ENCODE measurements around the gene PIGR.

Gene PIGR

GRCh38 chr1:206922524-206922923, 23.7 kb downstream of the PIGR start:
- no peaks in the 10 kb centered on the region for H3K4me1 ChIP-seq
- in situ Hi-C loops (cut with MboI; ENCODE audit: low sequenced_read_pairs) = no loop called here
- no peak overlapping the region for H3K4me3 ChIP-seq

GRCh38 chr1:206921772-206922265, 24.4 kb downstream of the PIGR start, which contains the start of gene FCMR:
TSS of gene FCMR (minus strand) at chr1:206921941. CDS start at chr1:206921854, 87 bp downstream.
- H3K9me3 ChIP-seq = no peaks in the 10 kb centered on the region
- in situ Hi-C loops (cut with MboI; ENCODE audit: low sequenced_read_pairs) = no loop called here
- H3K36me3 ChIP-seq (replicated peaks) = no peaks in the 10 kb centered on the region
- no peak for DNase-seq (ENCODE audit: low spot score in 2 of 2)
- no peak within 1 kb of the TSS for H3K4me3 ChIP-seq
- H3K27me3 ChIP-seq (ENCODE audit: low read depth) = no peaks in the 10 kb centered on the region
- H3K4me1 ChIP-seq = no peaks in the 10 kb centered on the region

More at GRCh38 chr1:206922524-206922923, 23.7 kb downstream of the PIGR start:
- Histone ChIP-seq H3K27me3 (ENCODE audit: low read depth) (no peaks in the 10 kb centered on the region), H3K36me3 (replicated peaks) (no peaks in the 10 kb centered on the region), H3K9me3 (no peaks in the 10 kb centered on the region)
- no peak for DNase-seq (ENCODE audit: low spot score in 2 of 2)

GRCh38 chr1:206918076-206918475, 28.2 kb downstream of the PIGR start:
- Histone ChIP-seq H3K4me3 (no peak overlapping the region), H3K27me3 (ENCODE audit: low read depth) (peaks cover 6% of the 10 kb centered on the region), H3K9me3 (no peaks in the 10 kb centered on the region), H3K4me1 (no peaks in the 10 kb centered on the region), H3K36me3 (replicated peaks) (no peaks in the 10 kb centered on the region)
- in situ Hi-C loops (cut with MboI; ENCODE audit: low sequenced_read_pairs) = loop anchor here (10.0 kb wide), 1 partner anchor 443 kb away; the partner anchor contains the start of gene IKBKE
- DNase-seq (ENCODE audit: low spot score in 2 of 2) = no peak

GRCh38 chr1:206916000-206916709, 30.1 kb downstream of the PIGR start:
- in situ Hi-C loops (cut with MboI; ENCODE audit: low sequenced_read_pairs) = loop anchor here (10.0 kb wide), 1 partner anchor 441 kb away; the partner anchor contains the start of gene IKBKE
- Histone ChIP-seq H3K9me3 (no peaks in the 10 kb centered on the region), H3K36me3 (replicated peaks) (no peaks in the 10 kb centered on the region), H3K4me1 (no peaks in the 10 kb centered on the region), H3K4me3 (no peak overlapping the region), H3K27me3 (ENCODE audit: low read depth) (peaks cover 11% of the 10 kb centered on the region)
- DNase-seq (ENCODE audit: low spot score in 2 of 2) = no peak

- H3K4me1 ChIP-seq = no peaks in the 10 kb centered on the region
- H3K27me3 ChIP-seq (ENCODE audit: low read depth) = peaks cover 11% of the 10 kb centered on the region
- H3K9me3 ChIP-seq = no peaks in the 10 kb centered on the region
- in situ Hi-C loops (cut with MboI; ENCODE audit: low sequenced_read_pairs) = loop anchor here (10.0 kb wide), 1 partner anchor 440 kb away; the partner anchor contains the start of gene IKBKE
- H3K4me3 ChIP-seq = no peak overlapping the region
- no peaks in the 10 kb centered on the region for H3K36me3 ChIP-seq (replicated peaks)
- no peak for DNase-seq (ENCODE audit: low spot score in 2 of 2)
Observed at GRCh38 chr1:206915030-206915735, 31.1 kb downstream of the PIGR start.

GRCh38 chr1:206913766-206914537, 32.3 kb downstream of the PIGR start:
- in situ Hi-C loops (cut with MboI; ENCODE audit: low sequenced_read_pairs) = loop anchor here (5.0 to 10.0 kb wide), 2 partner anchors 187 to 439 kb away; partner anchors contain the start of gene IKBKE
- no peaks in the 10 kb centered on the region for H3K4me1 ChIP-seq
- H3K9me3 ChIP-seq = no peaks in the 10 kb centered on the region
- DNase-seq (ENCODE audit: low spot score in 2 of 2) = no peak
- H3K27me3 ChIP-seq (ENCODE audit: low read depth) = peaks cover 11% of the 10 kb centered on the region
- no peaks in the 10 kb centered on the region for H3K36me3 ChIP-seq (replicated peaks)
- no peak overlapping the region for H3K4me3 ChIP-seq

- Histone ChIP-seq H3K4me1 (no peaks in the 10 kb centered on the region), H3K4me3 (no peak overlapping the region), H3K9me3 (no peaks in the 10 kb centered on the region), H3K27me3 (ENCODE audit: low read depth) (peaks cover 11% of the 10 kb centered on the region), H3K36me3 (replicated peaks) (no peaks in the 10 kb centered on the region)
- in situ Hi-C loops (cut with MboI; ENCODE audit: low sequenced_read_pairs) = loop anchor here (5.0 to 10.0 kb wide), 2 partner anchors 185 to 438 kb away; partner anchors contain the start of gene IKBKE
- DNase-seq (ENCODE audit: low spot score in 2 of 2) = peak; percentile 57 to 72
Observed at GRCh38 chr1:206912445-206913095, 33.7 kb downstream of the PIGR start.

- Histone ChIP-seq H3K27me3 (ENCODE audit: low read depth) (peaks cover 11% of the 10 kb centered on the region), H3K36me3 (replicated peaks) (no peaks in the 10 kb centered on the region), H3K4me1 (no peaks in the 10 kb centered on the region), H3K4me3 (no peak overlapping the region), H3K9me3 (no peaks in the 10 kb centered on the region)
- peak; percentile 15 to 40 for DNase-seq (ENCODE audit: low spot score in 2 of 2)
- in situ Hi-C loops (cut with MboI; ENCODE audit: low sequenced_read_pairs) = loop anchor here (5.0 to 10.0 kb wide), 2 partner anchors 184 to 436 kb away; partner anchors contain the start of gene IKBKE
Observed at GRCh38 chr1:206911064-206911663, 35.1 kb downstream of the PIGR start.

- peak overlapping the region; percentile 33 for H3K4me3 ChIP-seq
- H3K9me3 ChIP-seq = no peaks in the 10 kb centered on the region
- in situ Hi-C loops (cut with MboI; ENCODE audit: low sequenced_read_pairs) = loop anchor here (5.0 to 10.0 kb wide), 2 partner anchors 183 to 435 kb away; partner anchors contain the start of gene IKBKE
- no peaks in the 10 kb centered on the region for H3K36me3 ChIP-seq (replicated peaks)
- H3K4me1 ChIP-seq = no peaks in the 10 kb centered on the region
- peaks cover 11% of the 10 kb centered on the region for H3K27me3 ChIP-seq (ENCODE audit: low read depth)
- DNase-seq (ENCODE audit: low spot score in 2 of 2) = no peak
Observed at GRCh38 chr1:206909883-206910318, 36.4 kb downstream of the PIGR start.

- H3K4me3 ChIP-seq = peak overlapping the region; percentile 33
- H3K4me1 ChIP-seq = no peaks in the 10 kb centered on the region
- H3K9me3 ChIP-seq = no peaks in the 10 kb centered on the region
- H3K27me3 ChIP-seq (ENCODE audit: low read depth) = peaks cover 11% of the 10 kb centered on the region
- peak in 1 of 2 experiments; percentile 66 for DNase-seq (ENCODE audit: low spot score in 2 of 2)
- no peaks in the 10 kb centered on the region for H3K36me3 ChIP-seq (replicated peaks)
- in situ Hi-C loops (cut with MboI; ENCODE audit: low sequenced_read_pairs) = no loop called here
Observed at GRCh38 chr1:206909161-206909882, 36.9 kb downstream of the PIGR start.

- in situ Hi-C loops (cut with MboI; ENCODE audit: low sequenced_read_pairs) = no loop called here
- no peaks in the 10 kb centered on the region for H3K4me1 ChIP-seq
- DNase-seq (ENCODE audit: low spot score in 2 of 2) = no peak
- peaks cover 5% of the 10 kb centered on the region for H3K27me3 ChIP-seq (ENCODE audit: low read depth)
- H3K9me3 ChIP-seq = no peaks in the 10 kb centered on the region
- H3K4me3 ChIP-seq = no peak overlapping the region
- H3K36me3 ChIP-seq (replicated peaks) = no peaks in the 10 kb centered on the region
Observed at GRCh38 chr1:206908038-206908437, 38.2 kb downstream of the PIGR start.

Data from HAP-1 (cell line).